Esophagus muscularis mucosa (tissue), 4 donors: ENCODE data around the gene DMD.

Experiments used
- EP300 ChIP-seq: sonication (generic); formaldehyde crosslinking; IDR thresholded peaks from one replicate; pipeline ENCODE4 v1.6.1; 2017; ENCODE audit warnings: antibody characterized with exemption
- POLR2A ChIP-seq: fragments of 450-650 bp; IDR thresholded peaks from one replicate; pipeline ENCODE4 v1.6.1; 2017; ENCODE audit warnings: antibody characterized with exemption, moderate library complexity, mild to moderate bottlenecking, low read depth
- POLR2AphosphoS5 ChIP-seq, 2 donors: sonication (generic); formaldehyde crosslinking; IDR thresholded peaks; one replicate each; pipeline ENCODE4 v1.6.1; 2017; ENCODE audit warnings: antibody characterized with exemption in 2 of 2
- TF ChIP-seq, protein P1 (sequence below), 3 experiments: fragments of 200-600 bp in 2 of 3; fragments of 450-650 bp in 1 of 3; sonication (generic) in 2 of 3; IDR thresholded peaks; one replicate each; pipeline ENCODE4 v1.5.1; 2017 to 2019; ENCODE audit warnings: antibody characterized with exemption in 3 of 3, mild to moderate bottlenecking in 2 of 3, moderate library complexity in 1 of 3

DNA sequence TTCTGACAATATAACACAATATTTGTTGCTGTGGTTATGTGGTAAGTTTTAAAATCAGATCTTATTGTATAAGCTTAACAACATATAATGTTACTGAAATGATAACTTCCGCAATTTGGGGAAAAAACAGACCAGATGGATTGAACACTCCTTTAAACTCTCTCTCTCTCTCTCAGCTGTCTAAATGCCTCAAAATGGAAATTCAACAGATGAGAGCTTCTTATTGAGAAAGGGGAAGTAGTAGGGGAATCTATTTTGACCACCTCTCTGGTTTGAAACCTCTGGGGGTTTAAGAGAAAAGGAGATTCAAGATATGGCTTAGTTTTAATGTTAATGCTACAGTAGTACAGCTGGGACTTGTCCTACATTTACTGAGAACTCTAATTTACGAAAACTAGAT is 40.3 kb downstream of the DMD start:
- TF ChIP-seq POLR2AphosphoS5 (IDR thresholded peaks at IDR 0.05) (no peak), POLR2A (no peak), EP300 (no peak)
- TF ChIP-seq, protein P1, sequence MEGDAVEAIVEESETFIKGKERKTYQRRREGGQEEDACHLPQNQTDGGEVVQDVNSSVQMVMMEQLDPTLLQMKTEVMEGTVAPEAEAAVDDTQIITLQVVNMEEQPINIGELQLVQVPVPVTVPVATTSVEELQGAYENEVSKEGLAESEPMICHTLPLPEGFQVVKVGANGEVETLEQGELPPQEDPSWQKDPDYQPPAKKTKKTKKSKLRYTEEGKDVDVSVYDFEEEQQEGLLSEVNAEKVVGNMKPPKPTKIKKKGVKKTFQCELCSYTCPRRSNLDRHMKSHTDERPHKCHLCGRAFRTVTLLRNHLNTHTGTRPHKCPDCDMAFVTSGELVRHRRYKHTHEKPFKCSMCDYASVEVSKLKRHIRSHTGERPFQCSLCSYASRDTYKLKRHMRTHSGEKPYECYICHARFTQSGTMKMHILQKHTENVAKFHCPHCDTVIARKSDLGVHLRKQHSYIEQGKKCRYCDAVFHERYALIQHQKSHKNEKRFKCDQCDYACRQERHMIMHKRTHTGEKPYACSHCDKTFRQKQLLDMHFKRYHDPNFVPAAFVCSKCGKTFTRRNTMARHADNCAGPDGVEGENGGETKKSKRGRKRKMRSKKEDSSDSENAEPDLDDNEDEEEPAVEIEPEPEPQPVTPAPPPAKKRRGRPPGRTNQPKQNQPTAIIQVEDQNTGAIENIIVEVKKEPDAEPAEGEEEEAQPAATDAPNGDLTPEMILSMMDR (IDR thresholded peaks at IDR 0.05) = no peak
